Prostate gland (tissue), 2 donors: ENCODE results near the gene CTDNEP1.

Experiments
- POLR2A ChIP-seq: fragments of 450-650 bp; IDR thresholded peaks from one replicate; pipeline ENCODE4 v1.6.1; 2016; ENCODE audit warnings: antibody characterized with exemption, mild to moderate bottlenecking
- TF ChIP-seq, protein P1 (sequence below), 4 experiments: fragments of 200-600 bp in 2 of 4; fragments of 450-650 bp in 2 of 4; sonication (generic) in 2 of 4; IDR thresholded peaks; 1 replicate in 3 of 4; 2 replicates in 1 of 4; pipeline ENCODE4 v1.5.1; 2016 to 2019; ENCODE audit warnings: antibody characterized with exemption in 4 of 4, mild to moderate bottlenecking in 2 of 4, moderate library complexity in 2 of 4

DNA sequence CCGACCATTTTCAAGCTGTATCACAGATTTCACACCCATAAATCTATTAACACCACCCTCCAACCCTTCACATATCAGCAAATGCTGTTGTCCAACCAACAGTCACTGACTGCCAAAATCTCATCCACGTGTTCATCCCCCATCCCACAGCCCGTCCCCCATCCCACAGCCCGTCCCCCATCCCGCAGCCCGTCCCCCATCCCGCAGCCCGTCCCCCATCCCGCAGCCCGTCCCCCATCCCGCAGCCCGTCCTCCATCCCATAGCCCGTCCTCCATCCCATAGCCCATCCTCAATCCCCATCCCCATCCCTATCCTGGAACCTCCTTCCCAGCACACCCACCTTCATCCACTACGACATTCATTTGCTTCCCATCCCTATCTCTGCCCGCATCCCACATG lies 46.0 kb downstream of the CTDNEP1 start:
- TF ChIP-seq, protein P1, sequence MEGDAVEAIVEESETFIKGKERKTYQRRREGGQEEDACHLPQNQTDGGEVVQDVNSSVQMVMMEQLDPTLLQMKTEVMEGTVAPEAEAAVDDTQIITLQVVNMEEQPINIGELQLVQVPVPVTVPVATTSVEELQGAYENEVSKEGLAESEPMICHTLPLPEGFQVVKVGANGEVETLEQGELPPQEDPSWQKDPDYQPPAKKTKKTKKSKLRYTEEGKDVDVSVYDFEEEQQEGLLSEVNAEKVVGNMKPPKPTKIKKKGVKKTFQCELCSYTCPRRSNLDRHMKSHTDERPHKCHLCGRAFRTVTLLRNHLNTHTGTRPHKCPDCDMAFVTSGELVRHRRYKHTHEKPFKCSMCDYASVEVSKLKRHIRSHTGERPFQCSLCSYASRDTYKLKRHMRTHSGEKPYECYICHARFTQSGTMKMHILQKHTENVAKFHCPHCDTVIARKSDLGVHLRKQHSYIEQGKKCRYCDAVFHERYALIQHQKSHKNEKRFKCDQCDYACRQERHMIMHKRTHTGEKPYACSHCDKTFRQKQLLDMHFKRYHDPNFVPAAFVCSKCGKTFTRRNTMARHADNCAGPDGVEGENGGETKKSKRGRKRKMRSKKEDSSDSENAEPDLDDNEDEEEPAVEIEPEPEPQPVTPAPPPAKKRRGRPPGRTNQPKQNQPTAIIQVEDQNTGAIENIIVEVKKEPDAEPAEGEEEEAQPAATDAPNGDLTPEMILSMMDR (IDR thresholded peaks at IDR 0.05), result no peak
- no peak for TF ChIP-seq POLR2A
